Activated CD8-positive, alpha-beta memory T cell treated with anti-CD3 and anti-CD28 coated beads for 1 hour (primary cell): Measurements from ENCODE around the gene XYLT1.
A peak's percentile ranks its signal among the peaks of the same experiment; 100 is the strongest.

ENCODE experiments used
- DNase-seq, 2 donors: peaks; one replicate each; pipeline ENCODE4 v3.0.0-alpha.2; 2020; ENCODE audit warnings: low read depth in 1 of 2; ENCODE audit errors: extremely low read depth in 1 of 2

XYLT1 gene

GRCh38 chr16:17076092-17076754 is 394.5 kb downstream of the XYLT1 start:
- DNase-seq, result no peak

DNA sequence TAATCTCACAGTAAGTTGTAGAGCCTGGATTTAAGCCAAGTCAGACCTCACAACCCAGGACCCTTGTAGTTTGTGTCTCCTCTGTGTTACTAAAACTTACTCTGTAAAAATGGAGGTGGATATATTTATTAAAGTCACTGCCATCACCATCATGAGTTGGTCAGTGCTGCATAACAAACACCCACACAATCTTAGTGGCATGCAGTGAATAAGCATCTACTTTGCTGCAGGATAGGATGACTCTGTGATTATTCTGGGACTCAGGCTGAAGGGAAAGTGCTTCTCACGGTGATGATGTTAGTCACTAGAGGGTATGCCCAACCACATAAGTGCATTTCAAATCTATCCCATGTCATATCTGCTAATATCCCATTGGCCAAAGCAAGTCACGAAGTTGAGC is 398.7 kb downstream of the XYLT1 start:
- DNase-seq, result no peak

GRCh38 chr16:17070882-17071592 is 399.7 kb downstream of the XYLT1 start:
- peak; percentile 53 to 74 for DNase-seq

DNA sequence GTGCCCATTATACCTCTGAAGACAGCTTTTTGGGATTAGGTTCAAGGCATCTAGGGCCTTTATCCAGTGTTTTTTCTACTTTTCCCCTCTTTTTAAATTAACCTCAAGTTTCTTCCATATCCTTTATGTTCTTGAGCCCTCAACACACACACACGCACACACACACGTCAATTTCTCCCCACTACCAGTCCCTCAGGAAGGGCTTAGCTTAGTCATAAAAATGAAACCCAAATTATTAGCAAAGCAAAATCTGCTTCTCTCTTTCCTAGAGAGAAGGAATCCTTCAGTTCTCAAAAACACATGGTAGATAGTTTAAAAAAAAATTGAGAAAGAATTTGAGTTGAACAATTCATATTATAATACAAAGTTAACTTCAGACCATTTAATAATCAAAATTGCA is 401.1 kb downstream of the XYLT1 start:
- DNase-seq, result no peak

- no peak for DNase-seq
Measured at GRCh38 chr16:17068524-17068923, 402.2 kb downstream of the XYLT1 start.

- no peak for DNase-seq
Measured at GRCh38 chr16:17067882-17068281, 402.9 kb downstream of the XYLT1 start.

- no peak for DNase-seq
Measured at GRCh38 chr16:17063201-17064139, 407.3 kb downstream of the XYLT1 start.

- DNase-seq, result no peak
Measured at GRCh38 chr16:17062676-17063075, 408.1 kb downstream of the XYLT1 start.

DNA sequence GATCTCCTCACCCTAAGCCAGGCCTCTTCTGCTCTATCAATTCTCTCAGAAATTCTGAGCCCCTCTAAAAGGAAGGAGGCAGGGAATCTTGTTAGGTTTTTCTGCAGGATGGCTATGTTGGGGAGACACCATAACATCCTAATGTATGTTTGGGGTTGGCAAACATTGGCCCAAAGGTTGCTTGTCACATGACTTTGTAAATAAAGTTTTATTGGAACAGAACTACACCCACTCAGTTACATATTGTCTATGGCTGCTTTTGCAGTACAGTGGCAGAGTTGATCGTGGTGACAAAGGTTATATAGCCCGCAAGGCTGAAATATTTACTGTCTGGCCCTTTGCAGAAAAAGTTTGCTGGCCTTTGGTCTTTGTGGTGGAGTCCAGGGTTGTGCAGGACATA is 409.4 kb downstream of the XYLT1 start:
- no peak for DNase-seq

DNA sequence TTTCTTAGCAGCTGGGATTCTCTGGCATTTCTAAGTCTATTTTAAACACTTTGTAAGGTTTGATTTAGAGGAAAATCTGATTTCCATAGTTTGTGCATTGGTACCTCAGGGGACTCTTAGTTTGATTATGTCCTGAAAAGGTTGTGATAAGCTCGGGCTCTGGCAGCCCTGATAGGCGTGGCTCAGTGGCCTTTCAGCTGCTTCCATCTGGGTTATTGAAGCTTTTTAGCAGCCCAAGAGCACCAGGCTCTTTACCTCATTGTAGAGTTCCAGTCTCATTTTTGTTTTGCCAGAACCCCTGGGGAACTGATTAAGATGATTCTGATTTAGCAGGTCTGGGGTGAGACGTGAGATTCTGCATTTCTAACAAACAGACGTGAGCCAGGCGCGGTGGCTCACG is 412.3 kb downstream of the XYLT1 start:
- DNase-seq, result no peak

DNA sequence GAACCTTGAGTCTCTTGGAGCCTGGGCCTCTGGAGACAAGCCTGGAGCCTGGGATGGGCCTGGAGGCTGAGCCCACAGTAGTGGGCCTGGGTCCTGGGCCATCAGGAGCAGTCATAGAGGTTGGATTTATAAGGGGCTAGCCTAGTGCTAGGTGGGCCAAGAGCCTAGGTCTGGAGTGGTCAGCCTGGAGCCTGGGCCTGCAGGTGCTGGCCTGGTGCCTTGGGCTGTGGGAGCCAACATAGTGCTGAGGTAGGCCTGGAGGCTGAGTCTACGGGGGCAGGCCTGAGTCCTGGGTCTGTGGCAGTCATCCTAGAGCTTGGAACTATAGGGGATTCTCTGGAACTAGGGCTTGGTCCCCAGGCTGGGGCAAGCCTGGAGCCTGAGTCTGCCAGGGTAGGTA is 414.1 kb downstream of the XYLT1 start:
- DNase-seq, result no peak

DNA sequence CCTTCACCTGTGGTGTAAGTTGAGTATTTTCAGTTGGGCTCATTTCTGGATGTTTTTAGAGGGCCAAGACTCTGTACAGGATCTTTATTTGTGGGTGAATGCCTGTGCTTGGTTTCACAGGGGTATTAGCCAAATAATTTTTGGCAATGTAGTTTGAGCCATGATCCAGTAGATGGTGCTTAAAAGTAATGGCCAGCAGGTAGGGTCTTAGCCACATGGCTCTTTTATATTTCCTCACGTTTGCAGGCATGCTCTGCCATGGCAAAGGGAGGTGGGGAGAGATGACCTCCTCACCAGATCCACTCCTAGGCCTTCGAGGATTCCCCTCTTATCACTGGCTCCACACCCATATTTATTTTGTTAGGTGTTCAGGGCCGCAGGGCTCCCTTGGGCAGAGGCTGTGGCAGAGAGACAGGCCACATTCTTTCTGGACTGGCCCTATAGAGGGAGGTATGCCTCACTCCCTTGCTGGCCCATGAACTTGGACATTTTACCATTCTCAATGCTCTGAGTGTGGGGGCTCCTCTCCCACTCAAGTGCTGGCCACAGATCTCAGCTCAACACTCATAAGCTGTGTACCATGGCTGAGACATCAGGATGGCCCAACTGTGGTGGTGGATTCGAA is 417.1 kb downstream of the XYLT1 start:
- DNase-seq, result no peak
